SK-N-SH treated with all-trans-retinoic acid at 6 μM for 48 hours (cell line): ENCODE data around the gene MAST4.

Source experiments
- ESRRG ChIP-seq: fragments of 250-450 bp; sonication (Bioruptor Pico); IDR thresholded peaks from 2 replicates; pipeline ENCODE4 v1.6.1; 2021; ENCODE audit warnings: mild to moderate bottlenecking
- GLIS3 ChIP-seq: fragments of 250-450 bp; sonication (Bioruptor Pico); IDR thresholded peaks from 2 replicates; pipeline ENCODE4 v1.5.0; 2020; ENCODE audit warnings: mild to moderate bottlenecking, moderate library complexity
- ISL1 ChIP-seq: fragments of 250-450 bp; sonication (Bioruptor Pico); IDR thresholded peaks from 2 replicates; pipeline ENCODE4 v2.1.2; 2022; ENCODE audit warnings: mild to moderate bottlenecking, moderate library complexity
- RARB ChIP-seq: fragments of 250-450 bp; sonication (Bioruptor Pico); IDR thresholded peaks from 2 replicates; pipeline ENCODE4 v1.8.0; 2021; ENCODE audit warnings: mild to moderate bottlenecking, moderate library complexity
- ZC3H10 ChIP-seq: fragments of 250-450 bp; sonication (Bioruptor Pico); IDR thresholded peaks from 2 replicates; pipeline ENCODE4 v1.5.1; 2021; ENCODE audit warnings: mild to moderate bottlenecking, moderate library complexity
- ZFP3 ChIP-seq: fragments of 250-450 bp; sonication (Bioruptor Pico); IDR thresholded peaks from 2 replicates; pipeline ENCODE4 v1.5.0; 2020; ENCODE audit warnings: mild to moderate bottlenecking, moderate library complexity
- TF ChIP-seq, protein P1 (sequence below): fragments of 250-450 bp; sonication (Bioruptor Pico); IDR thresholded peaks from 2 replicates; pipeline ENCODE4 v1.8.0; 2020; ENCODE audit warnings: mild to moderate bottlenecking, moderate library complexity, borderline replicate concordance

DNA sequence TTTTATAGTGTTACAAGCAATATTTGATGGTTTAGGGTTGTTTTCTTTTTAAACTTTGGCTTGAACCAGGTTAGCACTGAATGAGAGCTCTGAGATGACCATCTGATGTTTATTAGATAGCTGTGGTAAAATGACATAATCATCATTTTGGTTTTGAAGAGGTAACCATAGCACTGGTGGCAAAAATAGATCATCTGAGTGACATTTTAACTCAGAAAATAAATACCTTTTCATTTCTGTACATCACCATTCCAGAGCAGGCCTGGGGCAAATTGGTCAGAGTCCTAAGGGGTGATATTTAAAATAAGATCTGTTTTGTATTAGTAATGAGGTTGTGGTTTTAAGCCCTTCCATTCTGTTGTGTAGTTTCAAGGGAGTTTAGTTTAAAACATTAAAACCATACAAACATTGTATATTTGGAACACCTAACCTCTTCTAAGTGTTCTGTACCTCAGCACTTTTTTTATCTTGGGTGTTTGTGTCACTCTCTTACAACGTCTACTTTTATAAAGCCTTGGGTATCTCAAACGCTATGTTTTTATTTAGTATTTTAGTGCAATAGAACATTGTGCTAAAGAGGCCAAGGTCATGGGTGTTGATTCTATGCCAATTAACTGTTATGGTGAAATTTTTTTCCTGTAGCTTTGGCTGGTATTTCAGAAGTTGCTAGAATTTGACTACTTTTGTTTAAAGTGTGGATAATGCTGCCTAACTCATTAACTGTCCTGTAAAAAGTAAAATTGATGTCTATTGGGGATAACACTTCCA, 434.3 kb downstream of the MAST4 start:
- no peak for TF ChIP-seq ZC3H10 (CRISPR knock-in tag)
- no peak for TF ChIP-seq ZFP3 (CRISPR knock-in tag)
- TF ChIP-seq, protein P1, sequence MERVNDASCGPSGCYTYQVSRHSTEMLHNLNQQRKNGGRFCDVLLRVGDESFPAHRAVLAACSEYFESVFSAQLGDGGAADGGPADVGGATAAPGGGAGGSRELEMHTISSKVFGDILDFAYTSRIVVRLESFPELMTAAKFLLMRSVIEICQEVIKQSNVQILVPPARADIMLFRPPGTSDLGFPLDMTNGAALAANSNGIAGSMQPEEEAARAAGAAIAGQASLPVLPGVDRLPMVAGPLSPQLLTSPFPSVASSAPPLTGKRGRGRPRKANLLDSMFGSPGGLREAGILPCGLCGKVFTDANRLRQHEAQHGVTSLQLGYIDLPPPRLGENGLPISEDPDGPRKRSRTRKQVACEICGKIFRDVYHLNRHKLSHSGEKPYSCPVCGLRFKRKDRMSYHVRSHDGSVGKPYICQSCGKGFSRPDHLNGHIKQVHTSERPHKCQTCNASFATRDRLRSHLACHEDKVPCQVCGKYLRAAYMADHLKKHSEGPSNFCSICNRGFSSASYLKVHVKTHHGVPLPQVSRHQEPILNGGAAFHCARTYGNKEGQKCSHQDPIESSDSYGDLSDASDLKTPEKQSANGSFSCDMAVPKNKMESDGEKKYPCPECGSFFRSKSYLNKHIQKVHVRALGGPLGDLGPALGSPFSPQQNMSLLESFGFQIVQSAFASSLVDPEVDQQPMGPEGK (CRISPR knock-in tag): no peak
- no peak for TF ChIP-seq ESRRG (CRISPR knock-in tag)
- no peak for TF ChIP-seq RARB (CRISPR knock-in tag)
- no peak for TF ChIP-seq ISL1
- TF ChIP-seq GLIS3 (CRISPR knock-in tag): no peak
